Stimulated activated CD4-positive, alpha-beta T cell treated with anti-CD3 and anti-CD28 coated beads, Interleukin-12 subunit alpha, Interleukin-12 subunit beta, amount 100 ng/mL, for 24 hours (primary cell): Measurements from ENCODE around the gene C6orf47.

ENCODE experiments used
- DNase-seq, 2 experiments: peaks; one replicate each; pipeline ENCODE4 v3.0.0-alpha.2; 2020; ENCODE audit warnings: low read depth in 2 of 2

Gene C6orf47

DNA sequence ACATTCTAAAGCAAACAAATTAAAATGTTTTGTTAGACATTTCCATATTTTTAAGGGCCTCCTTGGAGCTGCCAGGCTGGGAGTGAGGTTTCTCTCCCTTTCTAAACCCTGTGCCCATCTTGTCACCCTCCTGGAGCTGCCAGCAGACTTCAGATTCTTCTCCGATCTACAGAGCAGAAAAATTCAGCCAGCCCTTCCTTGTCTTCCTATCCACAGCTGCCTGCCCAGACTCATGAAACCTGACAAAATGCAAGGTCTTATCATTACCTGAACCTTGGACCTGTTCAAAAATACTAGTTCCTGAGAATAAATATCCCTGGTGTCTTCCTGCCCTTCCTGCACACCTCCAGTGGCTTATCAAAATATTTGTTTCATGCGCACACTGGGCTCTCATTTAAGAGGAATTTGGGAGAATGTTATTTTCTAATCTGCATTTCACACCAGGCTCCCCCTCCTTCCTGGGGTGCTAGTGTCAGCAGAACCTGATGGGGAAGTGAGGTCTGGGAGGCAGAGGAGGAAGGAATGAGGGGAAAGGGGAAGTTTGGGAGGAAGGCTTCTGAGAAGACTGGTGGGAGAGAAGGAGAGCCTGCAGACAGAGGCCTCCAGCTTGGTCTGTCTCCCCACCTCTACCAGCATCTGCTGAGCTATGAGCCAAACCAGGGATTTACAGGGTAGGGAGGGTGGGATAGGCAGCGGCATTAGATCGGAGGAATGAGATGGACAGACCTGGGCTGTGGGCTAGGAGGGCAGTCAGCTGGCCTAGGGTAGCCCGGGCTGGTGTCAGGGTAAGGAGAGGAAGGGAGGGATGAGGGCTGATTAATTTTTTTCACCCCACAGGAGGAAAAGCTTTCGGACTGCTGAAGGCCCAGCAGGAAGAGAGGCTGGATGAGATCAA, 45.6 kb downstream of the C6orf47 start, which contains the start of gene AIF1:
Gene AIF1, plus strand, starts transcription at position 551 of the 895 bp plus-strand sequence. Its CDS starts 96 bp downstream, at position 647.
- no peak for DNase-seq

- no peak for DNase-seq
Observed at GRCh38 chr6:31614075-31614619, 46.4 kb downstream of the C6orf47 start.

GRCh38 chr6:31610968-31611367, 49.6 kb downstream of the C6orf47 start:
- DNase-seq: no peak

GRCh38 chr6:31609519-31610406, 50.8 kb downstream of the C6orf47 start:
- DNase-seq: no peak
